ENCODE results near the gene SEMA3D.

SEMA3D gene

DNA sequence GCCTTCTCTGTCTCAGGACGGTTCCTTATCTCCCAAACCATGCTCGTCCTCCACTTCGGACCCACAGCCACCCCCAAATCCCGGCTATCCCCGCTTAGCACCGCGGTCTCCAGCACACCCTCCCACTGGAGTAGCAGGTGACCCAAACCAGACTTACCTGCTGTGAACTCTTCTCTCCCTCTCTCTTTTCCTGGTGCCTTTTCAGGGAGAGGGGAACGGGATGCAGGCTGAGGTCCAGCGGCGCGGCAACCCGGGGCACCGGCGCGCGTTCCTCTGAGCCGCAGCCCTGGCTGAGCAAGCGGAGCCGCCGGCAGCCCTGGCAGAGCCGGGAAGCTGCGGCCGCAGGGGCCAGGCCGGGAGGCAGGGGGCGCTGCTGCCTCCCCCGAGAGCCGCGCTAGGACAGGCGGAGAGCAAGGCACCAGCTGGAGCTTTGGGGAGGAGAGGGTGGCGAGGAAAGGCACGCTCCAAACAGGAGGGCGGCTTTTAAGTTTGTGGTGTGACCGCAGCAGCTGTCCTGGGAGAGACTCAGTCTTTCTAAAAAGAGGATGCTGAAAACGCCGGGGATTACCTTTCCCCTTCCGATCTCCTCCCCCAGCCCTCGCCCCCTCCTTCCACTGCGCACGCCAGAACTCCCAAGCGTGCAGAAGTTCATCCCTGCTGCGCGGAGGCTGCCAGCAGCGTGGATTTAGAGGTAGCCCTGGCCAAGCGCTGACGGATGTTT, at the start of gene SEMA3D:
Gene SEMA3D (minus strand): TSS at position 536 of the 721 bp plus-strand sequence. CDS start 65,165 bp downstream, outside the sequence.
- TF ChIP-seq, protein P1, sequence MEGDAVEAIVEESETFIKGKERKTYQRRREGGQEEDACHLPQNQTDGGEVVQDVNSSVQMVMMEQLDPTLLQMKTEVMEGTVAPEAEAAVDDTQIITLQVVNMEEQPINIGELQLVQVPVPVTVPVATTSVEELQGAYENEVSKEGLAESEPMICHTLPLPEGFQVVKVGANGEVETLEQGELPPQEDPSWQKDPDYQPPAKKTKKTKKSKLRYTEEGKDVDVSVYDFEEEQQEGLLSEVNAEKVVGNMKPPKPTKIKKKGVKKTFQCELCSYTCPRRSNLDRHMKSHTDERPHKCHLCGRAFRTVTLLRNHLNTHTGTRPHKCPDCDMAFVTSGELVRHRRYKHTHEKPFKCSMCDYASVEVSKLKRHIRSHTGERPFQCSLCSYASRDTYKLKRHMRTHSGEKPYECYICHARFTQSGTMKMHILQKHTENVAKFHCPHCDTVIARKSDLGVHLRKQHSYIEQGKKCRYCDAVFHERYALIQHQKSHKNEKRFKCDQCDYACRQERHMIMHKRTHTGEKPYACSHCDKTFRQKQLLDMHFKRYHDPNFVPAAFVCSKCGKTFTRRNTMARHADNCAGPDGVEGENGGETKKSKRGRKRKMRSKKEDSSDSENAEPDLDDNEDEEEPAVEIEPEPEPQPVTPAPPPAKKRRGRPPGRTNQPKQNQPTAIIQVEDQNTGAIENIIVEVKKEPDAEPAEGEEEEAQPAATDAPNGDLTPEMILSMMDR (IDR thresholded peaks at IDR 0.05; ENCODE audit: control insufficient read depth, insufficient read depth, low read depth, low read length, missing control alignments), result peak; percentile 82
- no peak for DNase-seq (ENCODE audit: low read depth)
- peak within 1 kb of the TSS; percentile 95 for H3K4me3 ChIP-seq (ENCODE audit: control insufficient read depth, low read depth, low read length)

DNA sequence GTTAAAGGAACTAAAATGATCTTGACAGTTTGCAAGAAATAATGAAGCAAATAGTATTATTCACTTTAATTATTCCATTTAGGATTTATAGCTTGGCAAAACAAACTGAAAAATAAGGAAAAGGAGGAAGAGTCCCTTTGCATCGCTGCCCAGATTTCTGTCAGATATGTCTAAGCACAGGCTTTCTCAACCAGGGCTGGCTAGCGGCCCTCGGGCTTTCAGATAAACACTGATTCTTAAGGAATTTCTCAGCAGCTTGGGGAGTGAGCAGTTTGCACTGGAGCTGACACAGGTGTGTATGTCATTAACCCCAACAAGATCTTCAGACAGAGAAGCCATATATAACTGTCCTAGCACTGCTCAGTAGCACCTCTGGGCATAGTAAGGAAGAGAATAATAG, 47.9 kb upstream of the SEMA3D start:
- H3K4me3 ChIP-seq (ENCODE audit: control insufficient read depth, low read depth, low read length), result no peak overlapping the region
- TF ChIP-seq, protein P1 (IDR thresholded peaks at IDR 0.05; ENCODE audit: control insufficient read depth, insufficient read depth, low read depth, low read length, missing control alignments), result no peak
- DNase-seq (ENCODE audit: low read depth), result no peak

DNA sequence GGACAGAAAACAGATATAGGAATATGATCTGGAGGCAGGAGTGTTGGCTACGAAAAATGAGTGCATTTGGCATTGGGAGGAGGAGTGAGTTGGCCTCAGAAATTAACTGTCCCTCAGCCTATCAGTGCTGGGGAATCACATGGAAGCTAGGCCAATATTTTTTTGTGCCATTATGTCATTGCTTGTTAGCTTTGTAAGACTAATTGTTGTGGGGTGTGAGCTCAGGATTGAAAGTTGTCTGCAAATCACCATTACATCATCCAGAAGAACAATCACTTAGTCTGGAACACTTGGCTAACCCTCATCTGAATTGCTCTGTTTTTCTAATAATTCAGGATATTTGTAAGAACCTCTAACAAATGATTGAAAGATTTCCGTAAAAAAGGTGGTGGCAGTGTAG, 45.2 kb upstream of the SEMA3D start:
- TF ChIP-seq, protein P1 (IDR thresholded peaks at IDR 0.05; ENCODE audit: control insufficient read depth, insufficient read depth, low read depth, low read length, missing control alignments), result no peak
- no peak for DNase-seq (ENCODE audit: low read depth)
- no peak overlapping the region for H3K4me3 ChIP-seq (ENCODE audit: control insufficient read depth, low read depth, low read length)

DNA sequence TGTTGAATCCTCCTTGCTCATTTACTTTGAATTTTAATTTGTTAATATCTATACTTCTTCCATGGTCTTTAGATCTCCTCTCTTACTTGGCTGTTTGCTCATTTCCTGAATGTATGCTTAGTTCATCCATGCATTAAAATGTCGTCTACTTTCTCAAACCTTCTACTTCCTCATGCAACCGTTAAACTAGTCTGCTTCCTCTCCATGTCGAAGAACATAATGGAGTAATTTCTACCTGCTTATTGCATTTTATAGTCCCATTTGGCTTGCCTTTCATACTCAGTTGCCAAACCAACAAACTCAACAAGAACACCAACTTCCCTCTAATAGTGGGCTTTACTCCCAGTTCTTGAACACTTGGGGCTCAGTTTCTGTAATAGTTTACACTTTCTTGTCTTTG, 43.8 kb upstream of the SEMA3D start:
- H3K4me3 ChIP-seq (ENCODE audit: control insufficient read depth, low read depth, low read length), result no peak overlapping the region
- TF ChIP-seq, protein P1 (IDR thresholded peaks at IDR 0.05; ENCODE audit: control insufficient read depth, insufficient read depth, low read depth, low read length, missing control alignments), result no peak
- DNase-seq (ENCODE audit: low read depth), result no peak

DNA sequence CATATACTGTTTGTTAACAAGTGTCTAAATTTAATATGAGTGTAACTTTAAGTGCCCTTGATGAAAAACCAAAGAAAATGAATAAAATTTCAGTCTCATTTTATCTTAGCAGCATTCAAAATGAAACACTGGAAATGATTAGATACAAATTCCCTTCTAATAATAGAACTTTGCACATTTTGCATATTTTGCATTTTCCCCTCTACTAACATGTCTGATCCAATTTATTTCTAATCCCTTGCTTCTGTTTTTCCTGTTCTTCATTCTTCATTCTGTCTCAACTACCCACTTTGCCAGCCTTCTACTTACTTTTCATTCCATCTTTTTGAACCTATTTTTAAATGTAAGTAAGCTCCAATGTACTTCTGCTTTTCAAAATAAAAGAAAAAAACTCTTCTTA, 42.7 kb upstream of the SEMA3D start:
- H3K4me3 ChIP-seq (ENCODE audit: control insufficient read depth, low read depth, low read length), result no peak overlapping the region
- TF ChIP-seq, protein P1 (IDR thresholded peaks at IDR 0.05; ENCODE audit: control insufficient read depth, insufficient read depth, low read depth, low read length, missing control alignments), result no peak
- DNase-seq (ENCODE audit: low read depth), result no peak

DNA sequence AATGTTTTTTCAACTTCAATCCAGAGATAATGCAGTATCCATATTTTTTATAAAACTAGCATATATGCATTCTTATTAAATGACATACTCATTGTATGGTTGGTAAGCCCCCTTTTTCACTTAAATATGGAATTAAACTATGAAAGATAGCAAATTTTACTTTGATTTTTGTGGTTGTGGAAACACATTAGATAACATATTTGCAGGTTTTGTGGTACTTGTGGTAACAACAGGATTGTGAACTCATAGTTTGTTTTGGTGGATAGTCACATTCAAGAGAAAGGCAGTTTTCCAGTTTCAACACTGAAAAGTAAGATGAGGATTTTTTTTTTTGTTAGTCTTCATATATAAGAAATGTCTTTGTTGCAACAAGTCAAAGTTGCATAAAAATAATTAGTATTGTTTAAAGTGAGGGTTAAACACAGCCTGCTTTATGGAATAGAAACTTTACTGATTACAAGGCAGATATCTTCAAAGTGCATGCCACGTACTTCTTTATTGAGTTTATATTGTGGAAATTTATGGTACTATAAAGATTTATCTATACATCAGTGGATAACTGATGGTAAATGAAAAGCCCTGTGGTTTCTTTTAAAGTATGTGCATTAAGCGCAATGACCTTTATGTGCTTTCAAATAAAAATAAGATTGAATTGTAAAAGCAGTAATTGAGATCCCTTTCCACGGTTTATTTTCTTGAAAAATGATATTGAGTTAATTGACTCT, 39.7 kb upstream of the SEMA3D start:
- H3K4me3 ChIP-seq (ENCODE audit: control insufficient read depth, low read depth, low read length), result no peak overlapping the region
- no peak for DNase-seq (ENCODE audit: low read depth)
- TF ChIP-seq, protein P1 (IDR thresholded peaks at IDR 0.05; ENCODE audit: control insufficient read depth, insufficient read depth, low read depth, low read length, missing control alignments), result no peak

Data from AG09309 (cell line).